NOMO-1 (cell line): ENCODE measurements around the gene PALLD.

Experiments
- DNase-seq, 2 experiments: peaks; one replicate each; lab custom pipeline; 2025; ENCODE audit not compliant: unreplicated experiment in 2 of 2; lab: John Stamatoyannopoulos, UW

The PALLD gene

DNA sequence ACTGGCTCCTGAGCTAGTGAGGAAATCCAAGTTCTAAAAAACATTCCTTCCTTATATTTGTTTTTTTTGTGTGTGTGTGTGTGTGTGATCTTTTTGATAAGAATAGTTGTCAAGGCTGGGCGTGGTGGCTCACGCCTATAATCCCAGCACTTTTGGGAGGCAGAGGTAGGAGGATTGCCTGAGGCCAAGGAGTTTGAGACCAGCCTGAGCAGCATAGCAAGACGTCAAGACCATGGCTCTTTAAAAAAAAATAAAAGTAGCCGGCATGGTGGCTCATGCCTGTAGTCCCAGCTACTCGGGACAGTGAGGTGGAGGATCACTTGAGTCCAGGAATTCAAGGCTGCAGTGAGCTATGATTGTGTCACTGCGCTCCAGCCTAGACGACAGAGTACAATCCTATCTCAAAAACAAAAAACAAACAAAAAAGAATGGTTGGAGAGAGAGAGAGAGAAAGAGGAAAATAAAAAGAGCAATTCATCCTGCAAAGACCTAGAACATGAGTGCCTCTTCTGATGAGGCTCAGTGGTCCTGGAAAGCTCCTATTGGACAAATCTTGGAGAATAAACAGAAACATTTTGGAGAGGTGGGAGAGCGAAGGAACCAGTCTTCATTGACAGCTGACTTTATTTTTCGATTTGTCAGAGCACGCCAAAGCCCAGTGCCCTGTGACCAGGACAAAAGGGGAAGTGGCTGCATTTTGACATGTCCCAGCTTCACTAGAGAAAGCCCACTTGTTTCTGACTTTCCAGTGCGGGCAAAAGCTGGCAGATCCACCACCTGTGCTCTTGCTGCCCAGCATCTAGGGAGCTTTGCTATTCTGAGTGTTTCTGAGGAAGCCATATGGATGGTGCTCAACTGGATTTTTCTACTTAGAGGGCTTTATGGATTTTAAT lies 244.7 kb downstream of the PALLD start:
- peak; percentile 32 to 58 for DNase-seq

DNA sequence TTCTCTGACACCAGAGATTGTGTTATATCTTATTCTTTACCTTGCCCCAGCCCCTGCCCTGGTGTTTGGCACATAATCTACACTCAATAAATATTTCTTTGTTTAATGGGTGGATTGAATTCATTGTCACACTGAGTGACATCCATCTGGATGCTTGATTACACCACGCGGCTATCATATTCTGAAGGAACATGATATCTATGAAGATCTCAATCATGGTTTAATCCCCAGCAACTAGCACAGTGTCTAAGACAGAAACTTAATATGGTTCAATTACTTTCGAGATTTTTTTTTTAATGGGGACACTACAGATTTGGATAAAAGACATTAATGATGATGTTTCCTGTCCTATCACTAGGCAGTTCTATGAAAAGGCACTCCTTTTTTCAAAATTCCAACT lies 246.3 kb downstream of the PALLD start:
- DNase-seq: no peak

DNA sequence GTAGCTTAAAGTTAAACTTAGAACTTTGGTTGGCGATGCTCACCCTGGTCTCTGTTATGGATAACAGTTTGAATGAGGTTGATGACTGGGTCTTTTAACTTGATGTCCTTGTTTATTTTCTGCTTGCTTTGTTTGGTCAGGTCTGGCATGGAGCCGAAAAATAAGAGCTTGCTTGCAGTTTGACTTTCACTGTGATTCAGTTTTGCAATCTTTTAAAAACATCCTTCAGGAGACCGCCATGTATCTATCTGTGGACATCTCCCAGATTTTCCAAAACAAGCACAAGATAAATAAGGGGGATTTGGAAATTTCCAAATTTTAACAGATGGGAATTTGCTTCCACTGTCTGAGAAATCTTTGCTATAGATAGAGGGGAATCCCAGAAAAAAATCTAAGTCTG lies 246.7 kb downstream of the PALLD start:
- no peak for DNase-seq

DNA sequence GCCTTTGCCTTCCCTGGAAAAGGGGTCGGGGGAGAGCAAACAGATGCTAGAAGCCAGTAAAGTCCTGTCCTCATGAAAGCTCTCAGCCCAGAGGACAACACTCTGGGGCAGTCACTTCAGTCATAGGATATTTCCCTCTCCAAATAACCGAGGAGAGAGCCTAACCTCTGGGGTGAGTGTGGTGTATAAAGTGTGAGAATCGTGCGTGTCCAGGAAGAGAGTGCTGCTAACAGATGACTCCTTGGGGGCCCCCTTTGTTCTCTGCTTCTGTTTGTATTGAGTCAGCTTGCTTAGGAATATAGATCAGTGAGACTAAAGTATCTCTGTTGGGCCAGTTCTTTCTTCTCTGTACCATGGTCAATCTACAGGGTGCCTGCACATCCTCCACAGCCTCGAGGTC lies 247.2 kb downstream of the PALLD start:
- no peak for DNase-seq

DNA sequence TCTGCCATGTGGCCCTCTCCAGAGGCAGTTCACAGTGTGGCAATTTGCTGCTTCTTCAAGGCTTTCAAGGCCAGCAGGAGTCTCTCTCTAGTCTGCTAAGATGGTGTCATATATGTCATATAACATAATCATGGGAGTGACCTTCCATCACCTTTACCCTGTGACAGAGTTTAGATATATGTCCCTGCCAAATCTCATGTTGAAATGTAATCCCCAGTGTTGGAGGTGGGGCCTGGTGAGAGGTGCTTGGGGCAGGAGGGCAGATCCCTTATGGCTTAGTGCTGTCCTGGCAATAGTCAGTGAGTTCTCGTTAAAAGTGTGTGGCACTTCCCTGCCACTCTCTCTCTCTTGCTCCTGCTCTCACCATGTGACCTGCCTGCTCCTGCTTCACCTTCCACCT lies 252.0 kb downstream of the PALLD start:
- DNase-seq: no peak

DNA sequence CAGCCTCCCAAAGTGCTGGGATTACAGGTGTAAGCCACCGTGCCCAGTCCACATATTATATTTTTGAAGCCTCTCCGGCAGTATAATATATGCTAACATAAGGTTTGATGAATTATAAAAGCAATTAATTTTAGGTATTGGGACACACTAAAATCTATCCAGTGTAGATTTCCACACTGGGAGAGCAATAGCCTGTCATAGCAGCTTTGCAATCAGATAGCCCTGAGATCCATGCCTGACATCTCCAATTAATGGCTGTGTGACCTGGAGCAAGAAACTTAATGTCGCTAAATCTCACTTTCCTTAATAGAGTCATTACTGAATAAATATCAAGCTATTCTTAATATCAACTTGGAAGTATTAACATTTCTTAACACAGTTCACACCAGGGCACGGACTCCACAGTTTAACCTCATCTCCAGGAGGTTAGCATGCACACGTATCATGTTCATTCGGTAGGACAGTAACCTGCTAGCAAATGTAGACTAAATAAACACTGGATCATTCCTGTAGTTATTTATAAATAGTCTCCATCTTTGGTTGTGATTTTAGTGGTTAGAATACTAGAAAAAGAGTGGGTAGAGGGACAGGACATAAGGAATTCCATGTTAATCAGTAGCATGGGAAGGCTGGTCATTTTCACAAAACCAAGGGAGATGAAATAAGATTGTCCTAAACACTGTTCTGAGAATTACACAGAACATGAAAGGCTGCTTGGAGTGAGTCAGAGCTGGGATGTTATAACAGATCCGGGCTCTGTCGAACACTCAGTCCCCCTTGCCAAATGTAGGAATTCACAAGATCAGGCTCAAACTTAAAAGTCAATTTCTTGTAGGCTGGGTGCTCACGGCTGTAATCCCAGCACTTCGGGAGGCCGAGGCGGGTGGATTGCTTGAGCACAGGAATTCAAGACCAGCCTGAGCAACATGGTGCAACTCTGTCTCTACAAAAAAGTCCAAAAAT lies 254.7 kb downstream of the PALLD start:
- no peak for DNase-seq

DNA sequence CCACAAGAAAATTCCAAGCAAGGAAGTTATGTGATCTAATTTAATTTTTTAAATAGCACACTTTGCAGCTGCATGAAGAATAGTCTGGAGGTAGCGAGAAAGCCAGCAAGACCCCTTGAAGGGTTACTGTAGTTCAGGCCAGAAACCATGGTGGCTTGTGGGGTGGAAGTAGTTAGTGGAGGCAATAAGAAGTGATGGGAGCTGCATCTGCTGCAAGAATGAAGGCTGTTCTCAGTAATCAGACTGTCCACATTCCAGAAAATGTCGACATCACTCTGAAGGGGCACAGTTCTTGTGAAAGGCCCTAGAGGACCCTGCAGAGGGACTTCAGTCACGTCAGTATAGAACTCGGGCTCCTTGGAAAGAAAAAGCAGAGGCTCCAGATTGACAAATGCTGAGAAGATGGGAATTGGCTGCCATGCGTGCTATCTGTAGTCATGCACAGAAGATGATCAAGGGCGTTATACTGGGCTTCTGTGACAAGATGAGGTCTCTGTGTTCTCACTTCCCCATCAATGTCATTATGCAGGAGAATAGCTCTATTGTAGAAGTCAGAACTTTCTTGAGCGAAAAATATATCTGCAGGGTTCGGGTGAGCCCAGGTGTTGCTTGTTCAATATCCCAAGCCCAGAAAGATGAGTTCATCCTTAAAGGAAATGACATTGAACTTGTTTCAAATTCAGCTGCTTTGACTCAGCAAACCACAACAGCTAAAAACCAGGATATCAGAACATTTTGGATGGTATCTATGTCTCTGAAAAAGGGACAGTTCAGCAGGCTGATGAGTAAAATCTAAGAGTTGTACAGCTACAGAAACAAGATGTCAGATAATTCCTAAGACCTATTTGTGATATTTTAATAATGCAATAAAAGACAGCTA lies 259.0 kb downstream of the PALLD start:
- peak in 1 of 2 experiments; percentile 28 for DNase-seq

DNA sequence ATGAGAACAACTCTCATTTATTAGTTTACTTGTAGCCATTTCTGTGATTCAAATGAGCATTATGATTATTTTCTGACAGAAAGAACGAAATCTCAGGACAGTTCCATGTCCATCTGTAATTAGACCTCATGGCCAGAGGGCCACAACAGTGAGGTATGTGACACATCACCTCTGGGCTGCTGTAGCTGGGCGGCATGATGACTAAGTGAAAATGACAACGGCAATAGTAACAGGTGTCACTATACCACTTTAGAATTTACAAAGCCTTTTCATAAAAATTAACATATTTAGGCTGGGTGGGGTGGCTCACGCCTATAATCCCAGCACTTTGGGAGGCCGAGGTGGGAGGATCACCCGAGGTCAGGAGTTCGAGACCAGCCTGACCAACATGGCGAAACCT lies 260.6 kb downstream of the PALLD start:
- DNase-seq: no peak

DNA sequence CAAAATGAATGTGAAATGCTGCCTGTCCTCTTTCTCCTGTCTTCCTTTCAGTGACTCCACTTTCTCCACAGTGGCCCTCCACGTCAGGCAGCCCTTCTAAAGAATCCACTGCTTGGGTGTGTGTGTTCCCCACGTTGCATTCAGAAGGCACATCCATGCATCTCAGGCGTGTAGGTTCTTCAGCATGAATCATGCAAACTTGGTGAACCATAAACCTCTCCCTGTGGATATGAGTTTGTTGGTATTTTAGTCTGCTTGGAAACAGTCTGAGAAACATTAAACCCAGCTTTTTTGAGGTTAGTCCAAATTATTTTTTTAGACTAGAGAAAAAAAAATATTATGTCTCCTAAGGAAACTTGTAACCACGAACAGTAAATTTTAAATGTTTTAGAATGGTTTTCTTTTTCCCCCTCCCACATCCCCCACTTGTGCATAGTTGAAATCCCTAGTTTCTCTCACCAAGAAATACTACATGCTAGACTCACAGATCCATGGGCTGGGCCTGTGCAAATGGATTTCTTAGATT lies 261.6 kb downstream of the PALLD start:
- no peak for DNase-seq

DNA sequence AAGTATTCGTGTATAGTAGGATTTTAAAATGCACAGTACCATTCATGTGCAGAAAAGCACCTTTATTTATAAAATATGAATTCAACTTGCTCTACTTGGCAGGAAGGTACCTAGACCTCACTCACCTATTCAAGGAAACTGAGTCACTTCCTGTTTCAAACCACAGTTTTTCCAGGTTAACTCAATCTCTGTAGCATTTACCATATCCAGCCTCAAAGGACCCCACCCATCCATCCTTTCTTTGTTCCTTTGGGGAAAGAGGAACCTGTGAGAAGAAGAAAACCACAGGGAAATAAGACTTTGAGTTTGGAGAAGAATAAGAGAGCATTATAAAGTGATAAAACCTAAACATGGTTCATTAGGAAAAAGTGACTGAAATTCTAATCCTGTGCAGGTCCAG lies 262.5 kb downstream of the PALLD start:
- peak in 1 of 2 experiments; percentile 11 for DNase-seq

DNA sequence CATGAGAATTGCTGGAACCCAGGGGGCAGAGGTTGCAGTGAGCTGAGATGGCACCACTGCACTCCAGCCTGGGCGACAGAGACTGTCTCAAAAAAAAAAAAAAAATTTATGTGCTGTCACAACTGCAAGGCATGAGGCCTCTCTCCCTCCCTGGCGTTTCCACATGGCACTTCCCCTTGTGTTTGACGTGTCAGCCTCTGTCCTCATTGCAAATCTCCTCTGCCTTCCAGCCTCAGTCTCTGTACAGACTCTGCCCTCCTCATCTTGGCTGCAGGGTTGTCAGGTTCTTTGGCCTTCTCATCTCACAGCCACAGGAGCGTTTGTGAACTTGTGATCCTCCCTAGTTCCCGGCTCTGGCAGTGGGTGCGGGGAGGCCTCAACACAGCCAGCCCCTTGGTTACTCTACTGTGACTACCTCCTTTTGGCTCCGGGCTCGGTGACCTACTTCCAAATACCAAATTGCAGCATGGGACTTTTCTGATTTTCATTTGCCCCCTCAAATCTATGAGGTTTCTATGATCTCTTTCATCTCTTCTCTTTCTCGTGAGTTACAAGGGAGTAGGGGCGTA lies 263.2 kb downstream of the PALLD start:
- DNase-seq: peak; percentile 72 to 87

DNA sequence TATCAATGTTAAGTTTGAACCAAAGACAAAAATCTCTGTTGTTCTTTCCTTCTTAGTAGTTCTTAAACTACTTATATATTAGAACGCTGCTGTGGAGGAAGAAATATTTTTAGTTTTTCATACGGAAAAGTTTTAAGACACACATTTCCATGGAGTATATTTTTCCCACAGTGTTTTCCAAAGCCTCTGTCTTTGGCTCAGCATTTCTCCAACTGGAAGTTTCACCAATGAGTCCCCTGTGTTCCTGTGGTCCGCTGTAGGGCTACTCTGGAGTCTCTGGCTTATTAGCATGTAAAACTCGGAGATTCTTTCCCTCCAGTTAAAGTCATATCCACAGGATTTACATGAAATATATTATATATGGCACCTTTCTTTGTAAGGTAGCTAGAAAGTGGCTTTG lies 264.2 kb downstream of the PALLD start:
- no peak for DNase-seq

DNA sequence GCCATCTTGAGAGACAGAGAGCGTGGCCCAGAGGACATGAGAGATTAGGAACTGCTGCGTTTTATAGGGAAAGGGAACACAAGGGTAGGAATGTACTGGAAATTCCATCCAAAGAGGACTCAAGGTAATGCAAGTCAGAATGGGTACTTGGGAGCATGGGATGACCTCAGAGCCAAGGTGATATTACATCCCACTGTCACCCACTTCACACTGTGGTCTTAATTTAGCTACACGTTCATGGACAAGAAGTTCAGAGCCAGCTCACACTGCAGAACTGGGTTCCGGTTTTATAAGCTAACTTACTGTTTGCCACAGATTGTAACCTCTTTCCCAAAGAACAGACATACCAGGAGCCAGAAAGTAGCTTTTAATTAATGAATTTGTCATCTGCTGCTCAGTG lies 268.5 kb downstream of the PALLD start:
- no peak for DNase-seq

DNA sequence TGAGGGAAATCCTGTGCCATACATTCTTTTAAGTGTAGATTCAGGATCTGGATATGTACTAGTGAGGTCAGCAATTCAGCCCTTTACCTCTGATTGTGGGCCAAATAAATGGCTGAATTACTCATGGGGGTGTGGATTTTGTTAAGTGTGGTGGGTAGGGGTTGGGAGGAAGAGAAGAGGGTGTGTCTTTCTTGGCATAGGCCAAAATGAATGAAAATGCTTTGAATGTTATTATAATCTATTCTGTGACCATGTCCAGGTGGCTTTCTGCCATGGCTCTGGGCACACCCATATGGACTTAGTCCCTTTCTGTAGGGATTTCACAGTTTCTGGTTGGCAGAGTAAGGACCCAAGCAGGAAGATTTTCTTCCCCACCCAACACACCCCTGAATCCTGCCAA lies 268.9 kb downstream of the PALLD start:
- no peak for DNase-seq

DNA sequence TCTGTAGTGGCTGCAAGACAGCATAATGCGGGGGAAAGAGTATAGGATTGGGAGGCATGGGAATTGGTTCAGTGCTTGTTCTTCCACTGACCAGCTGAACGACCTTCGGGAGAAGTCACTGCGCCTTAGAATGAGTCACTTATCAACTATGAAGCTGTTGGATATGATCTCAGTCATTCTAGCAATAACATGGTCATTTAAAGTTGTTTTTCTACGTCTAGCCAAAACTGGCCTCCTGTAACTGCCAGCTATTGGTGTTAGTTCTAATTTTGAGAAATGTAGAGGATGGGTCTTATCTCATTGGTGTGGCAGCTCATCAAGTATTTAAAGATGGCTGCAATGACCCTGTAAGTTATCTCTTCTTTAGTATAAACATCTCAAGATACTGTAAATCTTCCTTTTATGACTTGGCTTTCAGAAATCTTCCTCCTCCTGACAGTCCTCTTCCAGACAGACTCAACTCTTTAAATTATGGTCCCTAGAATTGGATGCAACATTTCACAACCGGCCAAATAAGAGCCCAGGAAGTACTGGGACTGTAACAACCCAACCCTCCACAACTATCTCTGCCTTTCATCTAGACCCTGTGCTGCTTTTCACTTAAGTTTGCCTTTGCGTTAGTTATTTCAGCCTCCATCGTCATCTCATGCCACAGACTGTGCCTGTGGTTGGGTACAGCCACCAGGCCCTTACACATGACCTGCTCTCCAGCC lies 269.9 kb downstream of the PALLD start:
- DNase-seq: no peak

DNA sequence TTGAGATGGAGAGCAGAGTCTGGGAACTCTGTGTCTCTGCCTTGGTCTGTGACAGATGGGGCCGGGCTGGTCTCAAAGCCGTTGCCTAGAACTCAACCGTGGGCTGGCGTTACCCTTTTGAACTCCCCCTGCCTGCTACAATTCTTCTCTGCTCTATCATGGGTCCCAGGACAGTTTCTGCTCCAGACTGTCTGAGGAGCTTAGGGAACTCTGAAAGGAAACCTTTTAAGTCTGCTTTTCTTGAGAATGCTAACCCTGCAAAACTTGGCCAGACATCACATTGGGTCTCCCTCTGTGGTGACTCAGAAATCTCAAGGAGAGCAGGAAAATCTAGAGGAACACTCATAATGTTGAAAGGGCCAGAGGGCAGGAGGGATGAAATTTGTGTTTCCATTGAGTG lies 272.6 kb downstream of the PALLD start:
- DNase-seq: no peak

DNA sequence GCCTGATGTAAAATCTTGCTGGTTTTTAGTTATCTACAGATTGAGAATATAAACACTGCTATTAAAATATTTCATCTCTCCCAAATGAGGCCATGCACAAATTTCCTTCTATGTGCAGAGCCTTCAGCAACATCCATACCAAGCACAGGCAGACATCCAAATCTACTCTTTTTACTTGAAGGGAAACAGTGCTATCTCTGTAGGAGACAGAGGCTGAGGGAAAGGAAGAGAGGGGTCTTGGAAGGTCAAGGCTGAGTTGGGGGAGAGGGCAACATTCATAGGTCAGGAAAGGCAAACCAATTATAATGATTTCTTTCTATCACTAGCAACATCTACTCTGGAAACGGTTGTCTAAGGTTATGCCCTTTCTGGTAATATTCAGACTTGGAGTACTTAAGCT lies 273.0 kb downstream of the PALLD start:
- no peak for DNase-seq

DNA sequence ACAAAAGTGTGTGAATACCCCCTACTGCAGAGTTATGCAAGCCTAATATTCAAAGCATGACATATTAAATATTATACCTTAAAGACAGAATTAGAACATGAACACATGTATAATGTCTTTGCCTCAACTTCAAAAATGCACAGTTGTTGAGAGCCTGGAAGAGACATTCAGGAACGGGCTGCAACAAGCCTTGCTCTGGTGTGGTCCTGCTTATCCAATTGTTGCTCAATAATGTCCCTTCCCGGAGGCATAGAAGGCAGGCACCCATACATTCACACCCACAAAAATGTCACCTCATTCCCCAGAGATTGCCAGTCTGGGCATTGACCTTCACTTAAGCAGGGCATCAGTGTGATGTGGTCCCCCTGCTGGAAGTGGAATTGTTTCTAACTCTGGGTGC lies 274.4 kb downstream of the PALLD start:
- no peak for DNase-seq

DNA sequence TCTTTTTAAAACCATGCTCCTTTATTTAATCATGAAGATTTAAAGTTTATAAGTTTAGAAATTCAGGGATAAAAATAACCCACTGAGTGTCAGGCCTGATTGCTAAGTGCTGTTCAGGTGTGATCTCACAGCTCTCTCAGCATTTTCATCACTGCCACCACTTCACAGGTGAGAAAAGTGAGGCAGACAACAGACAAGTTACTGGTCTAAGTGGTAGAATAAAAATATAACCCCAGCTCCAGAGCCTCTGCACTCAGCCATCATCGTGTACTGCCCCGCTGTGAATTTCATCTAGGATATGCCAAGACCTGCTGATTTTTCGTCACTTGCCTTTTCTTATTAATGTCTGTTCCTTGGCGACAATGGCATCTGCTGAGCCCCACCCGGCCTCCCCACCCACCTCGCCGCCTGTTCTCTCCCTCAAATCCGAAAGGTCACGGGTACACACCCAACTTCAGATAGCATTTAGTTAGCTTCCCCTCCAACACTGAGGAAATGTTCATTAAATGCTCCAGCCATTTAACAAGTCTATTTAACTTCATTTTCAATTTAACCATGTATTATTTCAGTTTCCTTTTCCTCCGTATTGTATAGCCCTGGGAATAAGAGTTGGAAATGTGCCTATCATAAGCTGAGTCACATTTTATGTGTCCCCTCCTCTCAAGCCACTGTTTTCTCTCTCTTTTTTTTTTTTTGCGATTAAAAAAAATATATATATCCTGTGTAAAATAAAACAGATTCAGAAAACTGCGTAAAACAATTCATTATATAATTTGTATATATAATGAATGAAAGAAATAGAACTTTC lies 276.7 kb downstream of the PALLD start:
- DNase-seq: no peak
